Measurements from ENCODE around the gene LRP2BP. TPM values are rescaled to one million over a fixed set of nuclear protein-coding genes. Genes with fewer than 3 reads are reported as not detected.

LRP2BP gene
- total and polyA plus RNA-seq, 2 of the 13 experiments (the other 11 are each of a cell fraction or from before 2014, with no cell fraction given) = 0.22 to 0.29 TPM

GRCh38 chr4:185395956-185396723 is 416 bp upstream of the LRP2BP start (continued):
- no peak for TF ChIP-seq ZBTB40 (IDR thresholded peaks at IDR 0.05)
- TF ChIP-seq ZBTB40 (CRISPR knock-in tag; IDR thresholded peaks at IDR 0.05) = peak; percentile 94
- TF ChIP-seq TAF15 (IDR thresholded peaks at IDR 0.05; ENCODE audit: low read depth, low read length, poor library complexity, severe bottlenecking) = no peak
- peak; percentile 98 for TF ChIP-seq ZNF232 (CRISPR knock-in tag; IDR thresholded peaks at IDR 0.05; ENCODE audit: borderline replicate concordance)
- TF ChIP-seq ZMYM2 (CRISPR knock-in tag; IDR thresholded peaks at IDR 0.05) = peak; percentile 90
- peak; percentile 77; the same call in 1 of the 2 replicates for TF ChIP-seq ZNF484 (CRISPR knock-in tag; IDR thresholded peaks at IDR 0.05; ENCODE audit: borderline replicate concordance, low read depth)
- TF ChIP-seq PAX8 (CRISPR knock-in tag; IDR thresholded peaks at IDR 0.05; ENCODE audit: borderline replicate concordance) = no peak
- peak; percentile 43; the same call in 1 of the 2 replicates for TF ChIP-seq ZBED4 (CRISPR knock-in tag; IDR thresholded peaks at IDR 0.05; ENCODE audit: borderline replicate concordance)
- TF ChIP-seq SP140L (CRISPR knock-in tag; IDR thresholded peaks at IDR 0.05; ENCODE audit: borderline replicate concordance) = peak; percentile 77; the same call in 1 of the 2 replicates
- peak; percentile 98 for TF ChIP-seq SRY (CRISPR knock-in tag; IDR thresholded peaks at IDR 0.05)
- no peak for TF ChIP-seq HMG20A (CRISPR knock-in tag; IDR thresholded peaks at IDR 0.05; ENCODE audit: borderline replicate concordance)
- no peak for TF ChIP-seq ZBTB1 (CRISPR knock-in tag; IDR thresholded peaks at IDR 0.05; ENCODE audit: borderline replicate concordance)
- peak; percentile 97 for TF ChIP-seq MXD3 (CRISPR knock-in tag; IDR thresholded peaks at IDR 0.05)
- peak; percentile 92 for TF ChIP-seq DMAP1 (CRISPR knock-in tag; IDR thresholded peaks at IDR 0.05)
- TF ChIP-seq ZNF878 (CRISPR knock-in tag; IDR thresholded peaks at IDR 0.05) = peak; percentile 99
- TF ChIP-seq ZNF891 (CRISPR knock-in tag; IDR thresholded peaks at IDR 0.05) = peak; percentile 97

Data from HepG2 (cell line).